ENCODE measurements around the gene ADGRG1. TPM values are rescaled to one million over a fixed set of nuclear protein-coding genes. Genes with fewer than 3 reads are reported as not detected.

ADGRG1 gene
- total RNA-seq, 1 donor from 2014 or later: 67.1 TPM

DNA sequence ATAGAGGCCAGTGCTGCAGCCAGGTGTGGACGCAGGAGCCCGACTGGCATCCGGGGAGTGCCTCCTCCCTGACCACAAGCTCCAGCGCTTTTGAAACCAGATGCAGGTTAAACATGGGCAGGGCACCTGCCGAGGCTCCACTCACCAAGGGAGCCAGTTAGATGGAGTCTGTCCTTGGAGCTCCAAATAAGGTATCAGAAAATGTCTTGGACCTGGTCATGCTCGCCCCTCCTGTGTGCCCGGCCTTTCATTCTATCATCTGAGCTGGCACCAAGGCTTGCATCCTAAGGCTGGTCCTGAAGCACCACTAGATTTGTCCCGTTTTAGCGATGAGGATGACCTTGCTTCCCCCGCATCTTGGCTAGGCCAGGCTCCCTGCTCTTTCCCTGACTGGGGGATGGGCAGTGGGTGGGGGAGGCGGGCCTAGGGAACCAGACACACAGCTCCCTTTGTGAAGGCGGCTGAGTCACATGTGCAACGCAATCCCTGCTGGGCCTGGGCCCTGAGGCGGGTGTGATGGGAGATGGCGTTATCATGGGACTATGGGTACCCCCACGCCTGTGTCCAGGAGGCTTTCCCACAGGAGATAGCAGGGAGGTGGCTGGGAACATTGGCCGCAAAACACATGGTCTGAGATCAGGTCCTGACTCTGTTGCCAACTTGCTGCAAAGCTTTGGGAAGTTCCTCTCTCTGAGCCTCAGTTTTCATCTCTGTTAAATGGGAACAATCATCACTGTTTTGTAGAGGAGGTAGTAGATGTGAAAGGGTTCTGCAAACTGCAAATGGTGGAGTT, 5.0 kb upstream of the ADGRG1 start:
- Mint-ChIP-seq H3K36me3 (no peaks in the 10 kb centered on the region), H3K27me3 (ENCODE audit: low read depth) (peaks cover 1% of the 10 kb centered on the region), H3K4me3 (no peak overlapping the region), H3K9me3 (no peaks in the 10 kb centered on the region), H3K4me1 (peaks cover 84% of the 10 kb centered on the region), H3K27ac (peak overlapping the region; percentile 50)
- no peak for DNase-seq (ENCODE audit: low spot score in 2 of 2, unreplicated experiment in 2 of 2)
- TF ChIP-seq, protein P1, sequence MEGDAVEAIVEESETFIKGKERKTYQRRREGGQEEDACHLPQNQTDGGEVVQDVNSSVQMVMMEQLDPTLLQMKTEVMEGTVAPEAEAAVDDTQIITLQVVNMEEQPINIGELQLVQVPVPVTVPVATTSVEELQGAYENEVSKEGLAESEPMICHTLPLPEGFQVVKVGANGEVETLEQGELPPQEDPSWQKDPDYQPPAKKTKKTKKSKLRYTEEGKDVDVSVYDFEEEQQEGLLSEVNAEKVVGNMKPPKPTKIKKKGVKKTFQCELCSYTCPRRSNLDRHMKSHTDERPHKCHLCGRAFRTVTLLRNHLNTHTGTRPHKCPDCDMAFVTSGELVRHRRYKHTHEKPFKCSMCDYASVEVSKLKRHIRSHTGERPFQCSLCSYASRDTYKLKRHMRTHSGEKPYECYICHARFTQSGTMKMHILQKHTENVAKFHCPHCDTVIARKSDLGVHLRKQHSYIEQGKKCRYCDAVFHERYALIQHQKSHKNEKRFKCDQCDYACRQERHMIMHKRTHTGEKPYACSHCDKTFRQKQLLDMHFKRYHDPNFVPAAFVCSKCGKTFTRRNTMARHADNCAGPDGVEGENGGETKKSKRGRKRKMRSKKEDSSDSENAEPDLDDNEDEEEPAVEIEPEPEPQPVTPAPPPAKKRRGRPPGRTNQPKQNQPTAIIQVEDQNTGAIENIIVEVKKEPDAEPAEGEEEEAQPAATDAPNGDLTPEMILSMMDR (IDR thresholded peaks at IDR 0.05; ENCODE audit: unreplicated experiment): no peak

DNA sequence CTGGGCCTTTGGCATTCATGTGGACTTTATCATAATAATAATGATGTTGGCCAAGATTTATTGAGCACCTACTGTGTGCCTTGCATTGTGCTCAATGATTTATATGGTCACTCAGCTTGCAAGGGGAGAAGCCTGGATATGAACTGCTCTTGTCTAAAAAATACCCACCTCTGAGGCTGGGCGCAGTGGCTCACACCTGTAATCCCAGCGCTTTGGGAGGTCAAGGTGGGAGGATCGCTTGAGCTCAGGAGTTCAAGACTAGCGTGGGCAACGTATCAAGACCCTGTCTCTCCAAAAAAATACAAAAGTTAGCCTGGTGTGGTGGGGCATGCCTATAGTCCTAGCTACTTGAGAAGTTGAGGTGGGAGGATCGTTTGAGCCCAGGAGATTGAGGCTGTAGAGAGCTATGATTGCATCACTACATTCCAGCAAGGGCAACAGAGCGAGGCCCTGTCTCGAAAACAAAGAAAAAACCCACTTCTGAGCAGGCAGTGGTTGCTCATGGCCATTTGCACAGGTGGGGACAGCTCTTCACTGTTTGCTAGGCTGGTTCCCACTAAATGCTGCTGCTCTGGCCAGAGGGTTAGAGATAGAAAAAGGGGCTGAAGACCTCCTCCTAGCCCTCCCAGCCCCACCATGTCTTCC, 4.3 kb upstream of the ADGRG1 start:
- DNase-seq (ENCODE audit: low spot score in 2 of 2, unreplicated experiment in 2 of 2): no peak
- peaks cover 84% of the 10 kb centered on the region for H3K4me1 Mint-ChIP-seq
- peak overlapping the region; percentile 31 for H3K27ac Mint-ChIP-seq
- no peak overlapping the region for H3K4me3 Mint-ChIP-seq
- H3K27me3 Mint-ChIP-seq (ENCODE audit: low read depth): peaks cover 1% of the 10 kb centered on the region
- TF ChIP-seq, protein P1 (IDR thresholded peaks at IDR 0.05; ENCODE audit: unreplicated experiment): no peak
- H3K36me3 Mint-ChIP-seq: no peaks in the 10 kb centered on the region
- no peaks in the 10 kb centered on the region for H3K9me3 Mint-ChIP-seq

DNA sequence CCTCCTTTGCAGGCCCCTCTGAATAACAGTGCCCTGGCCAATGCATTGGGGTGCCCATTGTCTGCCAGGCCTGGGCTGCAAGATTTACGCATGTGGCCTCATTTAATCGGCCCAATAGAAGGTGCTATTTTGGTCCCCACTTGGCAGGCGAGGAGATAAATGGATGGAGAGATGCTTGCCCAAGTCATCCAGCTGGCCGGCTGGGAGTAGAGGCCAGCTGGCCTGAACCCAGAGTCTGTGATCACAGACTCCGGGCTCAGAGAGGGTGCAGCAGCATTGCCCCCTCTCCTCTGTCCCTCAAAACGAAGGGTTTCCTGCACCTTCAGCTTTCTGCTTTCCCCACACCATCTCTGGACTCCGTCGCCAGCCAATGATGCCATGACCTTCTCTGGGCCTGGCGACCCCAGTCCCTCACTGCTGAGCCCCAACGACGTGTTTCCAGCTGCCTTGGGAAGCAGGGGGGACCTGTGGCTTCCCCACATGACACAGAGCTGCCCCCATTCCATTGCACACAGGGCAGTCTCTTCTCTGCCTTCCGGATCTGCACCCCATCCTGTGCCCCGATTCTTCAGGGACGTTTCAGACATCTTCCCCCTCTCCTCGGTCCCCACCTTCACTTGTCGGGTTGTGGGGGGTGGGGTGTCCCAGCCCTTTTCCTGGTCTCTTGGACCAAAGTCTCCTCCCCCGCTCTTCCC, 3.5 kb upstream of the ADGRG1 start:
- no peaks in the 10 kb centered on the region for H3K9me3 Mint-ChIP-seq
- DNase-seq (ENCODE audit: low spot score in 2 of 2, unreplicated experiment in 2 of 2): no peak
- peaks cover 1% of the 10 kb centered on the region for H3K27me3 Mint-ChIP-seq (ENCODE audit: low read depth)
- no peak overlapping the region for H3K4me3 Mint-ChIP-seq
- TF ChIP-seq, protein P1 (IDR thresholded peaks at IDR 0.05; ENCODE audit: unreplicated experiment): no peak
- H3K27ac Mint-ChIP-seq: peak overlapping the region; percentile 32
- no peaks in the 10 kb centered on the region for H3K36me3 Mint-ChIP-seq
- H3K4me1 Mint-ChIP-seq: peaks cover 78% of the 10 kb centered on the region

DNA sequence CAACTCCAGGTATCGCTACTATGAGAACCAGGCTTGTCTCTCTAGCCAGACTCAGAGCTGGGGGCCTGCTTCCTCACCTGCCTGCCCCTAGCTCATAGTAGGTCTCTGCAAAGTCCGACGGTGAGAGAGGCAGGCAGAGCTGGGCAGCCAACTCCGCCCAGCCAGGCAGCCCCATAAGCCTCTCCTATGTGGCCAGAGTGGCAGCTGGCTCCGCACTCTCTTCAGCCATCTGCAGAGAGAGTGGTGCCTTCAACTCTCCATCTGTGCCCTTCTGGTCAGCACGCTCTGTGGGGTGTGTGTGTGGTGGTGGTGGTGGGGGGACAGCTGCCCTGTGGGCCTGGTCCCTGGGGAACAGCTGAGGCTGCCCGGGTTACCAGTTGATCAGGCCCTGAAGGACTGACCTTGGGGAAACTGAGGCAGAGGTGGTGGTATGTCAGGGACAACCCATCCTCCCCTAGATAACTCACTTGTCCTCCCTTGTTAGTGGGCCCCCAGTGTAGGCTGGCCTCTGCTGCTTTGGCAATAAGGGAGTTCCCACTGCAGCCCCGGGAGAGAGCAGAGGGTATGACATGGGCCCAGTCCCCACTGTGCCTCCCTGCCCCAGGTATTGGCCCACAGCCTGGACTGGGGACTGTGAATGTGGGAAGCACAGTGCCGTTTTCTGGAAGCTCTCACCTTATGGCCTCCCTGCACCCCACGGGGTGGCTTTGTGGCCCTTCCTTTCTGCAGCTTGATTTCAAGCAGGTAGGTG, 1.8 kb upstream of the ADGRG1 start:
- Mint-ChIP-seq H3K9me3 (no peaks in the 10 kb centered on the region), H3K36me3 (no peaks in the 10 kb centered on the region), H3K27me3 (ENCODE audit: low read depth) (peaks cover 1% of the 10 kb centered on the region), H3K4me1 (peaks cover 72% of the 10 kb centered on the region), H3K4me3 (no peak overlapping the region), H3K27ac (peak overlapping the region; percentile 79)
- TF ChIP-seq, protein P1 (IDR thresholded peaks at IDR 0.05; ENCODE audit: unreplicated experiment): no peak
- DNase-seq (ENCODE audit: low spot score in 2 of 2, unreplicated experiment in 2 of 2): no peak

DNA sequence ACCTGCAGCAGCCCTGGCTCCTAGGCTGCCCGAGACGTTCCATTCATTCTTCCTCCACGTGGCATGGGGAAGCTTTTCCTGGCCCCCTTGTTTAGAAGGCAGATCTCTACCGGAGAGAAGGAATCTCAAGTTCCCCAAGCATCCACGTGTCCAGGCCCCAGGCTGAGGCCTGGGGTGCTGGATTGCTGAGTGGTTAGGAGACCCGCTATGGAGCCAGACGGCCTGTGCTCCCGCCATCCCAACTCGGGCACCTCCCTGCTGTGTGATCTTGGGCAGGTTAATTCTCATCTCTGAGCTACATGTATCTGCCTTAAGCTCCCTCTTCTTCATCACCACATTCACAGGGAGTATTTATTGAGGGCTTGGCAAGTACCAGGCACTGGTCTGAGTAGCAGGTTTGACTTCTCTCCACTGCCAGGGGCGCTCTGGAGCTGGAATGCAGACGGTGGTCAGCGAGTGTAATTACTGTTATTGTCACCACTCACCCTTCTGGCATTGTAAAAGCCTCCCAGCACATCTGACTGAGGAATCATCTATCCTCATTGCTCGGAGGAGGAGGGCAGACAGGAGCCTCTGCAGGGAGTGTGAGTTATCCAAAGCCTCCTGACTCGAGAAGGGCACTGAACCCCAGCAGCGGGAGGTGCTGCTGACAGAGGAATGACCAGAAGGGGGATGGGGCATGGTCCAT, 1.1 kb upstream of the ADGRG1 start:
- TF ChIP-seq, protein P1 (IDR thresholded peaks at IDR 0.05; ENCODE audit: unreplicated experiment): no peak

More for the DNA sequence above, 1.1 kb upstream of the ADGRG1 start:
- no peak for DNase-seq (ENCODE audit: low spot score in 2 of 2, unreplicated experiment in 2 of 2)
- peaks cover 66% of the 10 kb centered on the region for H3K4me1 Mint-ChIP-seq
- H3K27me3 Mint-ChIP-seq (ENCODE audit: low read depth): peaks cover 1% of the 10 kb centered on the region
- H3K4me3 Mint-ChIP-seq: peak overlapping the region; percentile 13
- no peaks in the 10 kb centered on the region for H3K9me3 Mint-ChIP-seq
- H3K27ac Mint-ChIP-seq: peak overlapping the region; percentile 79
- H3K36me3 Mint-ChIP-seq: no peaks in the 10 kb centered on the region
